GM12892 (cell line): ENCODE measurements around the gene BBS10.

Experiments
- DNase-seq: peaks from one replicate; pipeline ENCODE4 v3.0.0; 2011; ENCODE audit not compliant: insufficient read length
- FAIRE-seq: peaks from 2 replicates; lab custom pipeline; 2011; peaks lifted over from hg19 to GRCh38; lab: Jason Lieb, UNC
- POLR2A ChIP-seq: IDR thresholded peaks from 2 replicates; pipeline ENCODE4 v1.6.1; 2011; ENCODE audit warnings: low read depth, low read length, control low read depth
- POLR2AphosphoS5 ChIP-seq: IDR thresholded peaks from 2 replicates; pipeline ENCODE4 v1.6.1; 2011; ENCODE audit warnings: low read depth, low read length, control low read depth
- TAF1 ChIP-seq: IDR thresholded peaks from 2 replicates; pipeline ENCODE4 v1.6.1; 2011; ENCODE audit warnings: low read depth, mild to moderate bottlenecking, control low read depth, low read length, borderline replicate concordance

BBS10 gene

GRCh38 chr12:76318773-76319594 lies 29.2 kb downstream of the BBS10 start:
- FAIRE-seq = no peak
- TF ChIP-seq POLR2AphosphoS5 = no peak
- TF ChIP-seq TAF1 = no peak
- no peak for TF ChIP-seq POLR2A
- DNase-seq = no peak

GRCh38 chr12:76317976-76318375 lies 30.2 kb downstream of the BBS10 start:
- no peak for DNase-seq
- TF ChIP-seq POLR2A (no peak), POLR2AphosphoS5 (no peak), TAF1 (no peak)
- no peak for FAIRE-seq

DNA sequence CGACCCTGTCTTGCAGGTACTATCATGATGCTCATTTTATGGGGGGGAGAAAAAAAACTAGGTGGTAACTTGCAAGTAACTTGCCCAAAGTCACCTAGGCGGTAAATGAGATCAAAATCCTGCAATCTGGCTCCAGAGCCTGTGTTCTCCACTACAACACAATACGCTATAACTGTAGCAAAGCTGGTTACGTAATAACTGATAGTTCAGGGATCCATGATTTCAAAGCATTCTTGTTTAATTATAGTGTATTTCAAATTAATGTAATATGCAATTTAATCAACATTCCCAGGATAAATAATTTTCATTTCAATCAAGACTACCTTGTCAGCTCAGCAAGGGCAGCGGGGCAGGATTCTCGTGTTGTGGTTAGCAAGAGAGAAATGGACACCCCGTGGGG lies 31.7 kb downstream of the BBS10 start:
- no peak for TF ChIP-seq POLR2A
- TF ChIP-seq POLR2AphosphoS5 = no peak
- no peak for FAIRE-seq
- no peak for DNase-seq

DNA sequence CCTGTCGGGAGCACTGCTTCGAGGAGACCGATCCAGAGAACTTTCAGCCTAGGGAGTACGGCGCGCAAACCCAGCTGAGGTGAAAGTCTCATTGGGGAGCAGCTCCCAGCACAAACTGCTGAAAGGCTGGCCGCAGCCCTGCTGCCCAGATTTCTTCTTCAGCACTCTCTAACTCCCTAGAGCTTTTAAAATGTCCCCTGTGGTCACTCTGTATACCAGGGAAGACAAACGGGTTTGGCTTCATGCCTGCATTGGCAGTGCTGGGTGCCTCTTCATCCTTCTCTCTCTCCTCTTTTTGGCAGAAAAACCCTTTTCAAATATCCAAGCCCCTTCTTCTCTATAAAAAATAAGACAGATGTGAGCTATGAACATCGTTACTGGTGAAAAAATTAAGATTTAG lies 34.9 kb downstream of the BBS10 start:
- no peak for TF ChIP-seq POLR2A
- TF ChIP-seq POLR2AphosphoS5 = no peak
- TF ChIP-seq TAF1 = no peak
- DNase-seq = no peak
- FAIRE-seq = no peak

- no peak for FAIRE-seq
- DNase-seq = no peak
- TF ChIP-seq TAF1 = no peak
- TF ChIP-seq POLR2A = no peak
- no peak for TF ChIP-seq POLR2AphosphoS5
Observed at GRCh38 chr12:76312315-76312714, 35.9 kb downstream of the BBS10 start.

DNA sequence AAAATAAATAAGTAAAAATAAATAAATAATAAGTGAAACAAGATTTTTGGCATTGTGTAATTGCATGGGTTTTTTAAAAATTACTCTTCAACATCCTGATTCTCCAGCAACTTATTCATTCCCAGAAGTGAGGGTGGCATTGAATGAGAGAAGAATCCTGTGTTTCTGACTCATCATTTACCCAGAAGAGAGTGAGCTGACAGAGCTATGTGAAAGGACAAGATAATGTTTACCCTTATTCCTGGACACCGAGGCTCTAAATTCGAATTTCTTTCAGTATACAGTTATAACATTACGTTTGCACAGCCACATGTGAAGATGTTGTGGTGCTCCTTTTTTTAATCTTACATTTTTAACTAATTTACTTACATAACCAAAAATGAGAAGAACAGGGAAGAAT lies 36.4 kb downstream of the BBS10 start:
- FAIRE-seq (no peak), DNase-seq (no peak)
- TF ChIP-seq TAF1 (no peak), POLR2AphosphoS5 (no peak), POLR2A (no peak)

DNA sequence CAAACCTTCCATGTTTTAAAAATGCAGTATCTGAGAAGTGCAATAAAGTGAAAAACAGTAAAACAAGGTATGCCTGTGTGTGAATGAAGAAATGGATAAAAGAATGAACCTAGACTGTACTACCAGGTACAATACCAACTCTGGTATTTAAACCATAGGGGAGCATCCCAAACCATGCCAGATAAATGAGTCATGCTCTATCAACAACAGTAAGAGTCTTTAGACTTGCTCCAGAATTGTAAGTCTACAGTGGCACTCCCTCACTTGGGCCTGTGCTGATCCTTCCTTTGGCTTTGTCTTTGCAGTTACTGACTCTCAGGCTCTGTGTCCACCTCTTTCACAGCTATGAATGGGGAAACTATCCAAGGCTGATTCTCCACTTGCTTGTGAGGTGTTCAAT lies 38.1 kb downstream of the BBS10 start:
- no peak for TF ChIP-seq POLR2AphosphoS5
- TF ChIP-seq TAF1 = no peak
- TF ChIP-seq POLR2A = no peak
- no peak for DNase-seq
- no peak for FAIRE-seq

DNA sequence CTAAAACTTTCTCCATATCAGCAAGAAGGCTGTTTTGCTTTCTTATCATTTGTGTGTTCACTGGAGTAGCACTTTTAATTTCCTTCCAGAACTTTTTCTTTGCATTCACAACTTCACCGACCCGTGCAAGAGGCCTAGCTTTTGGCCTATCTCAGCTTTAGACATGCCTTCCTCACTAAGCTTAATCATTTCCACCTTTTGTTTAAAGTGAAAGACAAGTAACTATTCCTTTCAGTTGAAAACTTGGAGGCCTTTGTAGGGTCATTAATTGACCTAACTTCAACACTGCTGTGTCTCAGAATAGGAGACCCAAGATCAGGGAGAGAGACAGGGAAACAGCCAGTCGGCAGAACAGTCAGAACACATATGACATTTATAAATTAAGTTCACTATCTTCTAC lies 39.3 kb downstream of the BBS10 start:
- no peak for TF ChIP-seq POLR2A
- TF ChIP-seq POLR2AphosphoS5 = no peak
- no peak for TF ChIP-seq TAF1
- no peak for FAIRE-seq
- DNase-seq = no peak

GRCh38 chr12:76307083-76307482 lies 41.1 kb downstream of the BBS10 start:
- DNase-seq (no peak), FAIRE-seq (no peak)
- TF ChIP-seq POLR2AphosphoS5 (no peak), POLR2A (no peak), TAF1 (no peak)

GRCh38 chr12:76303989-76304460 lies 44.2 kb downstream of the BBS10 start:
- no peak for FAIRE-seq
- DNase-seq = no peak
- TF ChIP-seq TAF1 = no peak
- no peak for TF ChIP-seq POLR2A
- no peak for TF ChIP-seq POLR2AphosphoS5

- FAIRE-seq = no peak
- TF ChIP-seq POLR2A = no peak
- no peak for TF ChIP-seq POLR2AphosphoS5
- TF ChIP-seq TAF1 = no peak
- no peak for DNase-seq
Observed at GRCh38 chr12:76303365-76303764, 44.9 kb downstream of the BBS10 start.

DNA sequence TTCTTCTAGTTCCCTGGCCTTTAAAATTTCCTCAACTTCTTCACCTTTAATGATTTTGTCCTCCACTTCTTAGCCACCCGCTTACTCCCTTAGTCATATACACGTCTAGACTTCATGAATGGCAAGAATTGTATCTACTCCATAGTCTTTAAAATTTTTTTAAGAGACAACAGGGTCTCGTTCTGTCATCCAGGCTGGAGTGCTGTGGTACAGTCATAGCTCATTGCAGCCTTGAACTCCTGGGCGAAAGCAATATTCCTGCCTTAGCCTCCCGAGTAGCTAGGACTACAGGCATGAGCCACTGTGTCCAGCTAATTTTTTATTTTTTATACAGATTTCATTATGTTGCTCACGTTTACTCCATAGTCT lies 47.9 kb downstream of the BBS10 start:
- DNase-seq (no peak), FAIRE-seq (no peak)
- no peak for TF ChIP-seq TAF1
- TF ChIP-seq POLR2A = no peak
- no peak for TF ChIP-seq POLR2AphosphoS5
